Smooth muscle cell (in vitro differentiated cells): ENCODE measurements around the gene SNAI3. TPM values are rescaled to one million over a fixed set of nuclear protein-coding genes. Genes with fewer than 3 reads are reported as not detected.
A peak's percentile ranks its signal among the peaks of the same experiment; 100 is the strongest.

Experiments used
- DNase-seq: peaks from one replicate; lab custom pipeline; 2025; ENCODE audit not compliant: unreplicated experiment; lab: John Stamatoyannopoulos, UW
- H2AFZ ChIP-seq: fragments of 200-600 bp; sonication (generic); 2 replicates; pipeline ENCODE4 v1.6.0; 2016; ENCODE audit warnings: antibody characterized with exemption, low read depth, mild to moderate bottlenecking
- H3F3A ChIP-seq: fragments of 200-600 bp; sonication (generic); 2 replicates; pipeline ENCODE4 v1.6.0; 2017; ENCODE audit warnings: antibody characterized with exemption, low read depth
- H3K27ac ChIP-seq: fragments of 200-600 bp; sonication (generic); 2 replicates; pipeline ENCODE4 v1.5.1; 2016; ENCODE audit warnings: low read depth, mild to moderate bottlenecking
- H3K27me3 ChIP-seq: fragments of 200-600 bp; sonication (generic); 2 replicates; pipeline ENCODE4 v1.6.1; 2016; ENCODE audit warnings: low read depth, mild to moderate bottlenecking
- H3K36me3 ChIP-seq: fragments of 200-600 bp; sonication (generic); 2 replicates; pipeline ENCODE4 v1.5.1; 2016; ENCODE audit warnings: low read depth
- H3K4me1 ChIP-seq: fragments of 200-600 bp; sonication (generic); 2 replicates; pipeline ENCODE4 v1.5.1; 2016; ENCODE audit warnings: low read depth
- H3K4me2 ChIP-seq: fragments of 200-600 bp; sonication (generic); 2 replicates; pipeline ENCODE4 v1.6.0; 2016; ENCODE audit warnings: mild to moderate bottlenecking
- H3K4me3 ChIP-seq: fragments of 200-600 bp; sonication (generic); 2 replicates; pipeline ENCODE4 v1.5.1; 2016; ENCODE audit warnings: mild to moderate bottlenecking
- H3K79me2 ChIP-seq: fragments of 200-600 bp; sonication (generic); 2 replicates; pipeline ENCODE4 v1.6.0; 2016; ENCODE audit warnings: low read depth, mild to moderate bottlenecking
- H3K9ac ChIP-seq: fragments of 200-600 bp; sonication (generic); 2 replicates; pipeline ENCODE4 v1.6.0; 2016; ENCODE audit warnings: low read depth
- H3K9me3 ChIP-seq: fragments of 200-600 bp; sonication (generic); replicated peaks from 2 replicates; pipeline ENCODE4 v1.5.1; 2016; ENCODE audit warnings: low read depth
- H4K20me1 ChIP-seq: fragments of 200-600 bp; sonication (generic); 2 replicates; pipeline ENCODE4 v1.6.0; 2016; ENCODE audit warnings: low read depth
- CTCF ChIP-seq: fragments of 200-600 bp; sonication (generic); IDR thresholded peaks from 2 replicates; pipeline ENCODE4 v1.5.1; 2017; ENCODE audit warnings: borderline replicate concordance, mild to moderate bottlenecking, antibody characterized with exemption; ENCODE audit not compliant: insufficient read depth, poor library complexity, severe bottlenecking
- WGBS: methylation state at CpG from one replicate; pipeline ENCODE4 v1.1.7; 2016; ENCODE audit warnings: low lambda C conversion rate; 5-methylcytosine and 5-hydroxymethylcytosine counted together
- polyA plus RNA-seq: library from polyadenylated mRNA; unstranded; fragments of >200 nt; fragmentation: Nextera tagmentation; extraction: Ambion mirVana; gene quantifications from 2 replicates; pipeline ENCODE4 v1.2.1, GENCODE V29; 2016
- total RNA-seq: library from RNA; depleted of rRNA; stranded (reverse); fragments of >200 nt; gene quantifications from 2 replicates; pipeline ENCODE4 v1.2.3, GENCODE V29; 2014

Gene SNAI3
- total and polyA plus RNA-seq, 2 experiments from 2014 or later = 0.22 to 1.4 TPM

GRCh38 chr16:88665570-88665969 is 20.7 kb downstream of the SNAI3 start:
- no peaks in the 10 kb centered on the region for H3F3A ChIP-seq
- 100% methylated on average over 3 of the region's 3 CpGs for WGBS
- no peak overlapping the region for H3K4me2 ChIP-seq
- no peak overlapping the region for H3K9ac ChIP-seq
- H4K20me1 ChIP-seq = peaks cover 19% of the 10 kb centered on the region
- peaks cover 35% of the 10 kb centered on the region for H3K79me2 ChIP-seq
- H3K27ac ChIP-seq = no peak overlapping the region
- no peak overlapping the region for H2AFZ ChIP-seq
- no peak for DNase-seq
- H3K4me3 ChIP-seq = no peak overlapping the region
- TF ChIP-seq CTCF = no peak
- peaks cover 5% of the 10 kb centered on the region for H3K4me1 ChIP-seq
- no peaks in the 10 kb centered on the region for H3K9me3 ChIP-seq
- no peaks in the 10 kb centered on the region for H3K36me3 ChIP-seq
- H3K27me3 ChIP-seq = no peaks in the 10 kb centered on the region

DNA sequence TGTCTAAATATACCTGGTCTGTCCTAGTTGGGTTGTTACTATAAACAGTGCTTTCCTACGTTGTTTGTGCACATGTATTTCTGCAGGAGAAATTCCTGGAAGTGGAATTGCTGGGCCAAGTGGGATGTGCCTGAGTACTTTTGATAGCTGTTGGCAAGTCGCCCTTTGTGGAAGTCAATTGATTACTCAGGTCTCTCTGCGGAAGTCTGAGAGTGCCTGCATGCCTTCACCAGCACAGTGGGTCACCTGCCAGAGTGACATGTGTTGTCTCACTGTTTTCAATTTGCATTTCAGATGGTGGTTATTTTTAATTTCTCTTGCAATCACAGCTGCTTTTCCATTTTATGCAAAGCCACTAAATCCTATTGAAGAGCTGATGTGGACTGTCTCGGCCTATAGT is 21.2 kb downstream of the SNAI3 start:
- TF ChIP-seq CTCF = no peak
- Histone ChIP-seq H4K20me1 (peaks cover 22% of the 10 kb centered on the region), H2AFZ (no peak overlapping the region), H3K27me3 (no peaks in the 10 kb centered on the region), H3K9me3 (no peaks in the 10 kb centered on the region), H3K4me3 (no peak overlapping the region), H3K79me2 (peaks cover 39% of the 10 kb centered on the region), H3F3A (no peaks in the 10 kb centered on the region), H3K9ac (no peak overlapping the region), H3K27ac (no peak overlapping the region), H3K4me1 (peaks cover 5% of the 10 kb centered on the region), H3K36me3 (no peaks in the 10 kb centered on the region), H3K4me2 (no peak overlapping the region)
- DNase-seq = no peak
- WGBS = 97% methylated on average over 4 of the region's 4 CpGs

GRCh38 chr16:88662843-88663606 is 23.3 kb downstream of the SNAI3 start, which contains the start of gene MVD:
Gene MVD, minus strand, starts transcription at chr16:88663091. Its CDS starts 11 bp downstream, at chr16:88663080.
- H3K27ac ChIP-seq = peak within 1 kb of the TSS; percentile 85
- H3K4me3 ChIP-seq = peak within 1 kb of the TSS; percentile 85
- under 1% methylated on average over 68 of the region's 88 CpGs for WGBS
- DNase-seq = peak; percentile 87
- H3K79me2 ChIP-seq = peaks cover 55% of the 10 kb centered on the region
- peak within 1 kb of the TSS; percentile 100 for H3K4me2 ChIP-seq
- H4K20me1 ChIP-seq = peaks cover 42% of the 10 kb centered on the region
- no peaks in the 10 kb centered on the region for H3K36me3 ChIP-seq
- H3K27me3 ChIP-seq = no peaks in the 10 kb centered on the region
- H3K9me3 ChIP-seq = no peaks in the 10 kb centered on the region
- H2AFZ ChIP-seq = peak within 1 kb of the TSS; percentile 90
- H3K4me1 ChIP-seq = peaks cover 5% of the 10 kb centered on the region
- no peaks in the 10 kb centered on the region for H3F3A ChIP-seq
- no peak for TF ChIP-seq CTCF
- peak within 1 kb of the TSS; percentile 95 for H3K9ac ChIP-seq
